Measurements from ENCODE around the gene CAMK1D. TPM values are rescaled to one million over a fixed set of nuclear protein-coding genes. Genes with fewer than 3 reads are reported as not detected.

The CAMK1D gene
- total RNA-seq, 1 donor from 2014 or later = 2.3 TPM

DNA sequence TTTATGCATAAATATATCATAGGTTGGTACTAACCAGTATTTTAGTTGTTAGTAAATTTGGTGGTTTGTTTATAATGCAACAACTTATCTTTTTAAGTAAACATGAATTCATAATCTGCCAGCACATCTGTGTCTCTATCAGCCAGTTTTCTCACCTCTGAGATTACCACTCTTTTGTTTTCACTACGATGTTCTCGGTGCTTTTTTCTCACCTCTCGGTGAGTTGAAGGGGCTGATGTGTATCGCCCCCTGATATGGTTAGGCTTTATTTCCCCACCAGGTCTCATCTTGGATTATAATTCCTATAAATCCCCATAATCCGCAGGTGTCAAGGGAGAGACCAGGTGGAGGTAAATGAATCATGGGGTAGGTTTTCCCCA is 114.1 kb downstream of the CAMK1D start:
- DNase-seq (ENCODE audit: low read depth) = no peak
- TF ChIP-seq, protein P1, sequence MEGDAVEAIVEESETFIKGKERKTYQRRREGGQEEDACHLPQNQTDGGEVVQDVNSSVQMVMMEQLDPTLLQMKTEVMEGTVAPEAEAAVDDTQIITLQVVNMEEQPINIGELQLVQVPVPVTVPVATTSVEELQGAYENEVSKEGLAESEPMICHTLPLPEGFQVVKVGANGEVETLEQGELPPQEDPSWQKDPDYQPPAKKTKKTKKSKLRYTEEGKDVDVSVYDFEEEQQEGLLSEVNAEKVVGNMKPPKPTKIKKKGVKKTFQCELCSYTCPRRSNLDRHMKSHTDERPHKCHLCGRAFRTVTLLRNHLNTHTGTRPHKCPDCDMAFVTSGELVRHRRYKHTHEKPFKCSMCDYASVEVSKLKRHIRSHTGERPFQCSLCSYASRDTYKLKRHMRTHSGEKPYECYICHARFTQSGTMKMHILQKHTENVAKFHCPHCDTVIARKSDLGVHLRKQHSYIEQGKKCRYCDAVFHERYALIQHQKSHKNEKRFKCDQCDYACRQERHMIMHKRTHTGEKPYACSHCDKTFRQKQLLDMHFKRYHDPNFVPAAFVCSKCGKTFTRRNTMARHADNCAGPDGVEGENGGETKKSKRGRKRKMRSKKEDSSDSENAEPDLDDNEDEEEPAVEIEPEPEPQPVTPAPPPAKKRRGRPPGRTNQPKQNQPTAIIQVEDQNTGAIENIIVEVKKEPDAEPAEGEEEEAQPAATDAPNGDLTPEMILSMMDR (IDR thresholded peaks at IDR 0.05; ENCODE audit: insufficient read depth, low read length, poor library complexity, severe bottlenecking) = no peak

DNA sequence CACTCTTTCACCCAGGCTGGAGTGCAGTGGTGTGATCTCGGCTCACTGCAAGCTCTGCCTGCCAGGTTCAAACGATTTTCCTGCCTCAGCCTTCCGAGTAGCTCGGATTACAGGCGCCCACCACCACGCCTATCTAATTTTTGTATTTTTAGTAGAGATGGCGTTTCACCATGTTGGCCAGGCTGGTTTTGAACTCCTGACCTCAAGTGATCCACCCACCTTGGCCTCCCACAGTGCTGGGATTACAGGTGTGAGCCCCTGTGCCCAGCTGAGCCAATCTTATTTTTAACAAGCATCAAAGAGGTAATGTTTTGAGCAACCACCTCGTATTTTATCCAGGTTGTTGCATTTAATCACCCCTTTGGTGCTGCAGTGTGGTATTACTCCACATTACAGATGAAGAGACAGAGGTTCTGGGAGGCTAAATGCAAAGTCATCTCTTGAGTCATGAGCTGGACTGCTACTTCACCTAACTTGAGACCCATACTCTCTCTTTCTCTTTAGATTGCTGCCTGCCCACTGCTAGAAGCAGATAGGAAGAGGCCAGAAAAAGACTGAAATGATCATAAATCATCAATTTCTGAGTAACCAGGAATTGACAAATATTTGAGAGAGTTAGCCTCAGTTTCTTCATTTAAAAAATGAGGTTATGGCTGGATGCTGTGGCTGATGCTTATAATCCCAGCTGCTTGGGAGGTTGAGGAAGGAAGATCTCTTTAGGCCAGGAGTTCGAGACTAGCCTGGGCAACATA is 116.2 kb downstream of the CAMK1D start:
- no peaks in the 10 kb centered on the region for H3K36me3 ChIP-seq (ENCODE audit: control insufficient read depth, insufficient read depth, low read length)
- no peak for DNase-seq (ENCODE audit: low read depth)
- TF ChIP-seq, protein P1 (IDR thresholded peaks at IDR 0.05; ENCODE audit: insufficient read depth, low read length, poor library complexity, severe bottlenecking) = no peak
- H3K4me3 ChIP-seq (ENCODE audit: low read depth, low read length) = no peak overlapping the region
- H3K27me3 ChIP-seq (ENCODE audit: control insufficient read depth, insufficient read depth, low read length) = no peaks in the 10 kb centered on the region

More for the DNA sequence above, 114.1 kb downstream of the CAMK1D start:
- Histone ChIP-seq H3K4me3 (ENCODE audit: low read depth, low read length) (no peak overlapping the region), H3K27me3 (ENCODE audit: control insufficient read depth, insufficient read depth, low read length) (no peaks in the 10 kb centered on the region), H3K36me3 (ENCODE audit: control insufficient read depth, insufficient read depth, low read length) (no peaks in the 10 kb centered on the region)

DNA sequence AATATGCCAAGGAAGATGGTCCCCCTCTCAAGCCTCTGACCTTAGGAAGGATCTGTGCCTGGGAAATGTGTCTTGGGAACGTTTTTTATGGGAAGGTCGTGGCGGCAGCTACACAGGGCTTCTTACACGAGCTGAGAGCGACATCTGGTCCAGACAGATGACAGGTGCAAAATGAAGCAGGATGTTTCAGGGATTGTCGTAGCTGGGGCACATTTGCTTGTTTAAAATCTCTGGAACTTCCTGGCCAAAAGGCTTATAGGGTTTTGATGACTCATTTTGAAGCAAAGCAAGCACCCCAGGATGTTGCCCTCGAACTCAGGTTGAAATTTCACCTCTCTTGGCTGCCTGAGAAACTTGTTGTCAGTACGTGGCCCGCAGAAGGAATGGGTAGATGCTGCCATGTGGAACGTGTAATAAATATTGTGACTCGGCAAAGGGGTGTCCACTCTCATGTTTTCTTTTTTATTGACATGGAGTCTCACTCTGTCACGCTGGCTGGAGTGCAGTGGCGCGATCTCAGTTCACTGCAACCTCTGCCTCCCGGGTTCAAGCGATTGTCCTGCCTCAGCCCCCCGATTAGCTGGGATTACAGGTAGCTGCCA is 117.5 kb downstream of the CAMK1D start:
- H3K27me3 ChIP-seq (ENCODE audit: control insufficient read depth, insufficient read depth, low read length) = no peaks in the 10 kb centered on the region
- no peak for DNase-seq (ENCODE audit: low read depth)
- TF ChIP-seq, protein P1 (IDR thresholded peaks at IDR 0.05; ENCODE audit: insufficient read depth, low read length, poor library complexity, severe bottlenecking) = no peak
- no peaks in the 10 kb centered on the region for H3K36me3 ChIP-seq (ENCODE audit: control insufficient read depth, insufficient read depth, low read length)
- no peak overlapping the region for H3K4me3 ChIP-seq (ENCODE audit: low read depth, low read length)

DNA sequence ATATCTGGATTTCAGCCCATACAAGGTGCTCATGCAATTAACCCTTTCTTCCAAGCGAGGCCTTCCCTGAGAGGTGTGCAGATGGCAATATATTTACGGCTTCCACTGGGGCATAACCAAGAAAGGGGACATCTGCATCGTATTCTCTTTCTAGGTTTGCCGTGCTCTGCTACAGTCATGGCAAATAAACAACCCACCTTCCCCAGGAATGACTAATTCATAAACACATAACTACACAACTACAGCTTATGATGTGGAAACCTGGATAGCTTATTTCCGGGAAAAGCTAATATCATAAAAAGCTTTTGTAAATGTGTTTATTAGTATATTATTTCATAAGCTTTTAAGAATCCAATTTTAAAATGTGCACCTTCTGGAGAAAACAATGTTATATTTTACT is 120.0 kb downstream of the CAMK1D start:
- Histone ChIP-seq H3K36me3 (ENCODE audit: control insufficient read depth, insufficient read depth, low read length) (no peaks in the 10 kb centered on the region), H3K27me3 (ENCODE audit: control insufficient read depth, insufficient read depth, low read length) (no peaks in the 10 kb centered on the region), H3K4me3 (ENCODE audit: low read depth, low read length) (no peak overlapping the region)
- TF ChIP-seq, protein P1 (IDR thresholded peaks at IDR 0.05; ENCODE audit: insufficient read depth, low read length, poor library complexity, severe bottlenecking) = no peak
- no peak for DNase-seq (ENCODE audit: low read depth)

DNA sequence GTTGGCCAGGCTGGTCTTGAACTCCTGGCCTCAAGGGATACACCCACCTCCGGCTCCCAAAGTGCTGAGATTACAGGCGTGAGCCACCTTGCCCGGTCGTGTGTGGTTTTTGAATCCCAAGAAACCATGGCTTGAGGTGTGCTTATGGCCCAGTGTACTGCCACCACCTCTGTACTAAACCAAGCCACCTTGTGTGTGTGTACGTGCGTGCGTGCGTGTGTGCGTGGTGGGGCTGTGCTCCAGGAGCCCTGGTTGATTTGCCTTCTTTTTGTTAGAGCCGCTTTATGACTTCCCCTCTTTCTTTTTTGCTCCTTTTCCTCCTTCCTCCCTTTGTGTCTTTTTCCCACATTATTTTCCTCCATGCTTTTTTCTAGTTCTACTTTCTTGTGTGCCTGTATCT is 121.4 kb downstream of the CAMK1D start:
- Histone ChIP-seq H3K36me3 (ENCODE audit: control insufficient read depth, insufficient read depth, low read length) (no peaks in the 10 kb centered on the region), H3K4me3 (ENCODE audit: low read depth, low read length) (no peak overlapping the region), H3K27me3 (ENCODE audit: control insufficient read depth, insufficient read depth, low read length) (no peaks in the 10 kb centered on the region)
- no peak for DNase-seq (ENCODE audit: low read depth)
- TF ChIP-seq, protein P1 (IDR thresholded peaks at IDR 0.05; ENCODE audit: insufficient read depth, low read length, poor library complexity, severe bottlenecking) = no peak

Measured in kidney epithelial cell (primary cell).